KMS-11 (cell line): ENCODE measurements around the gene LYZL6.

Source experiments
- H2AFZ ChIP-seq: fragments of 200-600 bp; sonication (generic); 2 replicates; pipeline ENCODE4 v1.6.1; 2016; ENCODE audit warnings: antibody characterized with exemption, mixed run types, low read depth
- H3K27ac ChIP-seq: fragments of 200-600 bp; sonication (generic); 2 replicates; pipeline ENCODE4 v1.6.1; 2016; ENCODE audit warnings: mild to moderate bottlenecking, mixed run types
- H3K27me3 ChIP-seq: fragments of 200-600 bp; sonication (generic); 2 replicates; pipeline ENCODE4 v1.6.1; 2017; ENCODE audit warnings: mild to moderate bottlenecking, low read depth, mixed run types, moderate library complexity; ENCODE audit not compliant: insufficient read depth
- H3K36me3 ChIP-seq: fragments of 200-600 bp; sonication (generic); 2 replicates; pipeline ENCODE4 v1.6.1; 2017; ENCODE audit warnings: mild to moderate bottlenecking, mixed run types; ENCODE audit not compliant: insufficient read depth
- H3K4me1 ChIP-seq: fragments of 200-600 bp; sonication (generic); 2 replicates; pipeline ENCODE4 v1.6.1; 2016; ENCODE audit warnings: mild to moderate bottlenecking, low read depth, mixed run types; ENCODE audit not compliant: poor library complexity, severe bottlenecking
- H3K4me2 ChIP-seq: fragments of 200-600 bp; sonication (generic); 2 replicates; pipeline ENCODE4 v1.7.0; 2016; ENCODE audit warnings: mild to moderate bottlenecking, mixed run types
- H3K4me3 ChIP-seq: fragments of 200-600 bp; sonication (generic); IDR thresholded peaks from 2 replicates; pipeline ENCODE4 v1.6.1; 2017; ENCODE audit warnings: low read depth, low read length, mixed read lengths; ENCODE audit not compliant: insufficient read depth
- H3K79me2 ChIP-seq: fragments of 200-600 bp; sonication (generic); 2 replicates; pipeline ENCODE4 v1.6.1; 2016; ENCODE audit warnings: low read depth, mixed run types; ENCODE audit not compliant: insufficient read depth
- H3K9ac ChIP-seq: fragments of 200-600 bp; sonication (generic); 2 replicates; pipeline ENCODE4 v1.6.1; 2016; ENCODE audit warnings: mild to moderate bottlenecking, mixed run types
- H4K20me1 ChIP-seq: fragments of 200-600 bp; sonication (generic); 2 replicates; pipeline ENCODE4 v1.6.1; 2016; ENCODE audit warnings: mild to moderate bottlenecking, mixed run types; ENCODE audit not compliant: insufficient read depth
- CTCF ChIP-seq: fragments of 200-600 bp; sonication (generic); conservative IDR thresholded peaks from 2 replicates; pipeline ENCODE4 v1.6.1; 2017; ENCODE audit warnings: low read depth, mild to moderate bottlenecking, antibody characterized with exemption, low read length, moderate library complexity, mixed read lengths

LYZL6 gene

GRCh38 chr17:35943537-35943936 is at the start of gene LYZL6:
Gene LYZL6, minus strand, starts transcription at chr17:35943713. Its CDS starts 4,357 bp downstream, at chr17:35939356.
- no peak within 1 kb of the TSS for H2AFZ ChIP-seq
- no peak within 1 kb of the TSS for H3K27ac ChIP-seq
- H3K9ac ChIP-seq: no peak within 1 kb of the TSS
- H3K4me2 ChIP-seq: no peak within 1 kb of the TSS
- no peaks in the 10 kb centered on the region for H3K79me2 ChIP-seq
- no peaks in the 10 kb centered on the region for H4K20me1 ChIP-seq
- H3K27me3 ChIP-seq: no peaks in the 10 kb centered on the region
- peaks cover 8% of the 10 kb centered on the region for H3K4me1 ChIP-seq
- TF ChIP-seq CTCF: no peak
- H3K4me3 ChIP-seq: no peak within 1 kb of the TSS
- H3K36me3 ChIP-seq: no peaks in the 10 kb centered on the region

- no peaks in the 10 kb centered on the region for H3K27me3 ChIP-seq
- no peaks in the 10 kb centered on the region for H4K20me1 ChIP-seq
- no peak overlapping the region for H2AFZ ChIP-seq
- H3K9ac ChIP-seq: no peak overlapping the region
- no peaks in the 10 kb centered on the region for H3K36me3 ChIP-seq
- H3K4me2 ChIP-seq: peak overlapping the region; percentile 28; the same call in 1 of the 2 replicates
- H3K79me2 ChIP-seq: no peaks in the 10 kb centered on the region
- TF ChIP-seq CTCF: no peak
- peak overlapping the region; percentile 55 for H3K27ac ChIP-seq
- no peak overlapping the region for H3K4me3 ChIP-seq
- H3K4me1 ChIP-seq: peaks cover 22% of the 10 kb centered on the region
These were observed 47.6 kb upstream of the LYZL6 start for GRCh38 chr17:35991075-35991474.

GRCh38 chr17:35988164-35988563 is 44.7 kb upstream of the LYZL6 start:
- H3K27me3 ChIP-seq: no peaks in the 10 kb centered on the region
- H3K9ac ChIP-seq: no peak overlapping the region
- H3K79me2 ChIP-seq: no peaks in the 10 kb centered on the region

GRCh38 chr17:35986643-35987042 is 43.1 kb upstream of the LYZL6 start, which contains the start of gene CCL14:
Gene CCL14, minus strand, starts transcription at chr17:35986729. Its CDS starts 80 bp downstream, at chr17:35986649.
- H3K79me2 ChIP-seq: no peaks in the 10 kb centered on the region
- no peaks in the 10 kb centered on the region for H3K27me3 ChIP-seq
- H3K9ac ChIP-seq: no peak within 1 kb of the TSS
- no peak within 1 kb of the TSS for H2AFZ ChIP-seq
- H3K4me2 ChIP-seq: no peak within 1 kb of the TSS
- H3K36me3 ChIP-seq: no peaks in the 10 kb centered on the region
- TF ChIP-seq CTCF: no peak
- H4K20me1 ChIP-seq: no peaks in the 10 kb centered on the region
- H3K27ac ChIP-seq: no peak within 1 kb of the TSS
- H3K4me1 ChIP-seq: peaks cover 18% of the 10 kb centered on the region
- no peak within 1 kb of the TSS for H3K4me3 ChIP-seq

More at GRCh38 chr17:35988164-35988563, 44.7 kb upstream of the LYZL6 start:
- Histone ChIP-seq H3K36me3 (no peaks in the 10 kb centered on the region), H3K4me1 (peaks cover 22% of the 10 kb centered on the region), H2AFZ (no peak overlapping the region), H3K4me2 (no peak overlapping the region), H3K27ac (no peak overlapping the region), H3K4me3 (no peak overlapping the region), H4K20me1 (no peaks in the 10 kb centered on the region)
- TF ChIP-seq CTCF: no peak

- Histone ChIP-seq H3K4me2 (no peak overlapping the region), H3K79me2 (no peaks in the 10 kb centered on the region), H3K4me3 (no peak overlapping the region), H3K9ac (no peak overlapping the region), H2AFZ (no peak overlapping the region), H3K27ac (no peak overlapping the region), H3K27me3 (no peaks in the 10 kb centered on the region), H3K36me3 (no peaks in the 10 kb centered on the region), H3K4me1 (no peaks in the 10 kb centered on the region), H4K20me1 (no peaks in the 10 kb centered on the region)
- TF ChIP-seq CTCF: no peak
These were observed 40.6 kb upstream of the LYZL6 start for GRCh38 chr17:35984140-35984539.
